KMS-11 (cell line): Measurements from ENCODE around the gene UMOD.

ENCODE experiments used
- H2AFZ ChIP-seq: fragments of 200-600 bp; sonication (generic); 2 replicates; pipeline ENCODE4 v1.6.1; 2016; ENCODE audit warnings: antibody characterized with exemption, mixed run types, low read depth
- H3K27ac ChIP-seq: fragments of 200-600 bp; sonication (generic); 2 replicates; pipeline ENCODE4 v1.6.1; 2016; ENCODE audit warnings: mild to moderate bottlenecking, mixed run types
- H3K27me3 ChIP-seq: fragments of 200-600 bp; sonication (generic); 2 replicates; pipeline ENCODE4 v1.6.1; 2017; ENCODE audit warnings: mild to moderate bottlenecking, low read depth, mixed run types, moderate library complexity; ENCODE audit not compliant: insufficient read depth
- H3K36me3 ChIP-seq: fragments of 200-600 bp; sonication (generic); 2 replicates; pipeline ENCODE4 v1.6.1; 2017; ENCODE audit warnings: mild to moderate bottlenecking, mixed run types; ENCODE audit not compliant: insufficient read depth
- H3K4me1 ChIP-seq: fragments of 200-600 bp; sonication (generic); 2 replicates; pipeline ENCODE4 v1.6.1; 2016; ENCODE audit warnings: mild to moderate bottlenecking, low read depth, mixed run types; ENCODE audit not compliant: poor library complexity, severe bottlenecking
- H3K4me2 ChIP-seq: fragments of 200-600 bp; sonication (generic); 2 replicates; pipeline ENCODE4 v1.7.0; 2016; ENCODE audit warnings: mild to moderate bottlenecking, mixed run types
- H3K4me3 ChIP-seq: fragments of 200-600 bp; sonication (generic); IDR thresholded peaks from 2 replicates; pipeline ENCODE4 v1.6.1; 2017; ENCODE audit warnings: low read depth, low read length, mixed read lengths; ENCODE audit not compliant: insufficient read depth
- H3K79me2 ChIP-seq: fragments of 200-600 bp; sonication (generic); 2 replicates; pipeline ENCODE4 v1.6.1; 2016; ENCODE audit warnings: low read depth, mixed run types; ENCODE audit not compliant: insufficient read depth
- H3K9ac ChIP-seq: fragments of 200-600 bp; sonication (generic); 2 replicates; pipeline ENCODE4 v1.6.1; 2016; ENCODE audit warnings: mild to moderate bottlenecking, mixed run types
- H4K20me1 ChIP-seq: fragments of 200-600 bp; sonication (generic); 2 replicates; pipeline ENCODE4 v1.6.1; 2016; ENCODE audit warnings: mild to moderate bottlenecking, mixed run types; ENCODE audit not compliant: insufficient read depth
- TF ChIP-seq, protein P1 (sequence below): fragments of 200-600 bp; sonication (generic); conservative IDR thresholded peaks from 2 replicates; pipeline ENCODE4 v1.6.1; 2017; ENCODE audit warnings: low read depth, mild to moderate bottlenecking, antibody characterized with exemption, low read length, moderate library complexity, mixed read lengths

The UMOD gene

DNA sequence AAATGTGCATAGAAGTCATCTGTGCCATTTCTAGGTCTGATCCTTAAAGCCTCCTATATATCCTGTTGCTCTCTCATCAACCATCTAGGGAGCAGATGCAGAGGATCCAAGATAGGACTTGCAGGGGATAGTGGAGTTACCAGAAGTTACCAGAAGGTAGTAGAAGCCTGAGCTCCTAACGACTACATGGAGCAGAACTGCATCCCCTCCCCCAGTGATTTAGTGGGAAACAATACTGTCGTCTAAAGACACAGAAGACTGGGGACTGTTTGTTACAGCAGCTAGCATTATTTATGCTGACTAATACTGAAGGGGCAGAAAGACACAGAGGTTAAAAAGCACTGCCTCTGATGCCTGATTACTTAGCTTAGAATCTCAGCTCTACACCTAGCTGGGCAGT, 41.0 kb downstream of the UMOD start:
- Histone ChIP-seq H3K27me3 (no peaks in the 10 kb centered on the region), H3K4me1 (no peaks in the 10 kb centered on the region), H3K9ac (no peak overlapping the region), H3K27ac (no peak overlapping the region), H3K4me2 (no peak overlapping the region), H3K4me3 (no peak overlapping the region), H3K36me3 (no peaks in the 10 kb centered on the region), H2AFZ (no peak overlapping the region), H3K79me2 (no peaks in the 10 kb centered on the region), H4K20me1 (no peaks in the 10 kb centered on the region)
- TF ChIP-seq, protein P1, sequence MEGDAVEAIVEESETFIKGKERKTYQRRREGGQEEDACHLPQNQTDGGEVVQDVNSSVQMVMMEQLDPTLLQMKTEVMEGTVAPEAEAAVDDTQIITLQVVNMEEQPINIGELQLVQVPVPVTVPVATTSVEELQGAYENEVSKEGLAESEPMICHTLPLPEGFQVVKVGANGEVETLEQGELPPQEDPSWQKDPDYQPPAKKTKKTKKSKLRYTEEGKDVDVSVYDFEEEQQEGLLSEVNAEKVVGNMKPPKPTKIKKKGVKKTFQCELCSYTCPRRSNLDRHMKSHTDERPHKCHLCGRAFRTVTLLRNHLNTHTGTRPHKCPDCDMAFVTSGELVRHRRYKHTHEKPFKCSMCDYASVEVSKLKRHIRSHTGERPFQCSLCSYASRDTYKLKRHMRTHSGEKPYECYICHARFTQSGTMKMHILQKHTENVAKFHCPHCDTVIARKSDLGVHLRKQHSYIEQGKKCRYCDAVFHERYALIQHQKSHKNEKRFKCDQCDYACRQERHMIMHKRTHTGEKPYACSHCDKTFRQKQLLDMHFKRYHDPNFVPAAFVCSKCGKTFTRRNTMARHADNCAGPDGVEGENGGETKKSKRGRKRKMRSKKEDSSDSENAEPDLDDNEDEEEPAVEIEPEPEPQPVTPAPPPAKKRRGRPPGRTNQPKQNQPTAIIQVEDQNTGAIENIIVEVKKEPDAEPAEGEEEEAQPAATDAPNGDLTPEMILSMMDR: no peak

DNA sequence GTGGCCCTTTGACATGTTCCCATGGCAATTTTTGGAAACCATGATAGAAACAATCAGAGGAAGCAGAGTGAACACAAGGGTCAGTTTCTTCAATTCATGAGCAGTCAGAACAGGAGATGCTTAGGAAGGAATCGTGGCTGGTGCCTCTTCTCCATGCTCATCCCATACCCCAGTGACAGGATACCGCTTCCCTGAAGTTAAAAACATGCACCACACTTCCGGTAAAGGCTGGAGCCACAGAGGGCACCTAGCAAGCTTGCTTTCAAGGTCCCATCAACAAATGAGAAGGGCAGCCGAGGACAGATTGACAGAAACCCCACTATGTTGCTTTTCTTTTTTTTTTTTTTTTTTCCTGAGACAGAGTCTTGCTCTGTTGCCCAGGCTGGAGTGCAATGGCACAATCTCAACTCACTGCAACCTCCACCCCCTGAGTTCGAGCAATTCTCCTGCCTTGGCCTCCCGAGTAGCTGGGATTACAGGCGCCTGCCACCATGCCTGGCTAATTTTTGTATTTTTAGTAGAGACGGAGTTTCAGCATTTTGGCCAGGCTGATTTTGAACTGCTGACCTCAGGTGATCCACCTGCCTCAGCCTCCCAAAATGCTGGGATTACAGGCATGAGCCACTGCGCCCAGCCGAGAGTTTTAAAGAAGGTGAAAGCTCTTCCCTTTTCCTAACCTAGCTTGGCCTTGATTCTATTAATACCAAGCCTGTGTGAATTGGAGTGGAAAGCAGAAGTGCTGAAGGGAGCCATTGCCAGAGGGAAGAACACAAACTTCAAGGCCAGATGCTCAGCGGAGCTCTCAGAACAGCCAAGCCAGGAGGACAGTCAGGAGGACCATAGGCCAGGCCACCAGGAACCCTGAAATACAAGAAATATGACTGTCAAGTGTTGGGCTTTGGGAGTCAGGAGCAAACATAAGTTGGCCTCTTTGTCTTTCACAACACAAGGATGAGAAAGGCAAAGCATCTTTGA, 41.8 kb downstream of the UMOD start:
- H3K4me3 ChIP-seq: no peak overlapping the region
- H3K79me2 ChIP-seq: no peaks in the 10 kb centered on the region
- H3K27ac ChIP-seq: no peak overlapping the region
- no peaks in the 10 kb centered on the region for H3K4me1 ChIP-seq
- TF ChIP-seq, protein P1: no peak
- no peak overlapping the region for H2AFZ ChIP-seq
- H3K27me3 ChIP-seq: no peaks in the 10 kb centered on the region
- H3K4me2 ChIP-seq: no peak overlapping the region
- no peaks in the 10 kb centered on the region for H3K36me3 ChIP-seq
- H3K9ac ChIP-seq: no peak overlapping the region
- no peaks in the 10 kb centered on the region for H4K20me1 ChIP-seq

DNA sequence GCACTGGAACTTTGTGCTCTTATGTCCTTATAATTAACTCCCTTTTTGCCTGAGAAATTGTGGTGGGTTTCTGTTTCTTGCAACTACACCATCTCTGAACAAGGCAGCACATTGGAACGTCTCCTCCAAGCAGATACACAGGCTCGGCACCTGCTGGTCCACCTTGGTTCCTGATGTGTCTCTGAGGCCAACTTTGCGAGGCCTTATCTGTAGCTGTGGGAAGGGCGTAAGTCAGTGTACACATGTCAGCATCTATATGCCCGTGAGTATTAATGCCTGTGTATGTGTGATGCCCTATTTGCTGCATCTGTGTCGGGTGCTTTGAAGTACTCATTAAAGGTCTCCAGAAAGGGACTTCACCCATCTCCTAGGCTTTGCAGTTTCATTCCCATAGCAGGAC, 42.7 kb downstream of the UMOD start:
- TF ChIP-seq, protein P1: no peak

DNA sequence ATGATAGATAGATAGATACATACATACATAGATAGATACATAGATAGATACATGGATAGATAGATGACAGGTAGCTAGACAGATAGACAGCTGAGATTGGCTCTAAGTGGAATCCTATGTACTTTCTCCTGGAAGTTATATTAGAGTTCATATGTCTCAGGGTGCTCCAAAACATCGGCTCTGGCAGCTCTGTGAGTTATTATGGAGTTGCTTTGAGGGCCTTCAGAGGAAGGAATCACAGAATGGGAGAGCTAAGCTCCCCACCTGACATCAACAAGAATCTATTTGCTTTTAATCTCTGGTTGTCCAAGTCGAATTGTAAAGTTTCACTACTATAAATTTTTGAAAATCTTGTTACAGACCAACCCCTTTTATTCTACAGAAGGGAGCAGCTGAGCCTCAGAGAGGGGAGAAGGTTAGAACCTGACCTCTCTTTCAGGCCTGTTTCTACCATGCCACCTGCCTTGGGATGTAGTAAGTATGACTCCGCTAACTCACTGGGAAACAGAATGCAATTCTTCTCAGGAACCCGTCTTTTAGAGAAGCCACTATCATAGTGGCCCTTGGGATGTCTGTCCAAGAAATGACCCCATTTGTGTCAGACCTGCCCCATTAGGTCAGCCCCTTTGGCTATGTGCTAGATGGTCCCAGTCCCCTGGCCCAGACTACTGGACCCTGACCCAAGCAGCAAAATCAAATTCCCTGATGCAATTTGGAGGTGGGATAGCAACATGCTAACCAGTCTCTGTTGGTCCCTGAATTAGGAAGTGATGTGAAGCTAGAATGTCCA, 43.5 kb downstream of the UMOD start:
- Histone ChIP-seq H3K4me3 (no peak overlapping the region), H3K27me3 (no peaks in the 10 kb centered on the region), H3K4me2 (no peak overlapping the region), H3K9ac (no peak overlapping the region), H4K20me1 (no peaks in the 10 kb centered on the region), H3K79me2 (no peaks in the 10 kb centered on the region), H3K36me3 (no peaks in the 10 kb centered on the region), H3K4me1 (no peaks in the 10 kb centered on the region), H2AFZ (no peak overlapping the region), H3K27ac (no peak overlapping the region)
- TF ChIP-seq, protein P1: no peak

More for the DNA sequence above, 42.7 kb downstream of the UMOD start:
- no peak overlapping the region for H3K27ac ChIP-seq
- no peaks in the 10 kb centered on the region for H3K27me3 ChIP-seq
- H3K36me3 ChIP-seq: no peaks in the 10 kb centered on the region
- H3K4me2 ChIP-seq: no peak overlapping the region
- no peaks in the 10 kb centered on the region for H3K4me1 ChIP-seq
- no peaks in the 10 kb centered on the region for H3K79me2 ChIP-seq
- H3K9ac ChIP-seq: no peak overlapping the region
- H3K4me3 ChIP-seq: no peak overlapping the region
- no peak overlapping the region for H2AFZ ChIP-seq
- H4K20me1 ChIP-seq: no peaks in the 10 kb centered on the region
